Activated gamma-delta T cell (primary cell): ENCODE data around the gene FRYL.
"Not testable (repeated sequence)": the region's sequence is repeated elsewhere in the genome, so short reads cannot be mapped to it uniquely, and the experiment has no call there.

ENCODE experiments used
- DNase-seq: peaks from one replicate; lab custom pipeline; 2025; lab: John Stamatoyannopoulos, UW

Gene FRYL

GRCh38 chr4:48490012-48490679 is 289.9 kb downstream of the FRYL start, which contains the start of gene ZAR1:
ZAR1 (plus strand) TSS chr4:48490252; CDS start chr4:48490292, 40 bp downstream.
- DNase-seq, result peak; percentile 10

DNA sequence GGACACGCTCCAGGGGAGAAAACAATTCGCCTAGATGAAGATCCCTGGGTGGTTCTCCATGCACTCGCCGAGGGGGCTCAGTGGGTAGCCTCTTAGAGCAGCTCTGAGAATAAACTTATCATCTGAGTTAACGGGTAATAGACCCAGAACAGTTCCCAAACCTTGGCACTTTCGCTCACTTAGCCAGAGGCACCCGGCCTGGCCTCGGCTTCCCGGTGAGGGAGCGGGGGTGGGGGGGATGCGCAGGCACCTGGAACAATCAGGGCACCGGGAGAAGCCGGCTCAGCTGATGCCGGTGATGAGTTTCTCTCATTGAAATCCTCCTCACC is 290.4 kb downstream of the FRYL start:
- no peak for DNase-seq

DNA sequence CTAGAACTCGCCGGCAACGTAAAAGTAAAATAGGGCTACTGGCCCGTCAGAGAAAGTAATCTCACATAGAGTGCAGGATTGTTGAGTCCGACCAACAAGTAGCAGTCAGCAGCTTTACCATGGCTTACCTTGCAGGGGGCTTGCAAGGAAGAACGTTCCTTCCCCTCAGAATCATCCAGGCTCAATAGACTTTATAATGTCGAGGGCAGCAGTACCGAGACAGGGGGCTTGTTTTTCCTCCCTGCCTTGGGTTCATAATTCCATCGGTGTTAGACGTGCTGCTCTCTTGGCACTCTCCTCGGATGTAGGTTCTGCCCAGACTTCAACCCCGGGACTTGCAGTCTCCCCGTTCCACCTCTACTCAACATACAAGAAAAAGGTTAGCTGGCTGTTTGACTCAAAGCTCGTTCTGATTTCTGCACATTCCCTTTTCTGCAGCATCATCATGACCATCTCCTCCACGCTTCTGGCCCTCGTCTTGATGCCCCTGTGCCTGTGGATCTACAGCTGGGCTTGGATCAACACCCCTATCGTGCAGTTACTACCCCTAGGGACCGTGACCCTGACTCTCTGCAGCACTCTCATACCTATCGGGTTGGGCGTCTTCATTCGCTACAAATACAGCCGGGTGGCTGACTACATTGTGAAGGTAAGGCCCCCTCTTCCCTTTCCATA is 295.4 kb downstream of the FRYL start:
- DNase-seq, result no peak

GRCh38 chr4:48483777-48484493 is 296.1 kb downstream of the FRYL start:
- peak; percentile 12 for DNase-seq

- DNase-seq, result peak; percentile 14
These were observed 296.9 kb downstream of the FRYL start, which contains the start of gene SLC10A4 for GRCh38 chr4:48483006-48483776. SLC10A4 (plus strand) TSS chr4:48483343; CDS start chr4:48483562, 219 bp downstream.

DNA sequence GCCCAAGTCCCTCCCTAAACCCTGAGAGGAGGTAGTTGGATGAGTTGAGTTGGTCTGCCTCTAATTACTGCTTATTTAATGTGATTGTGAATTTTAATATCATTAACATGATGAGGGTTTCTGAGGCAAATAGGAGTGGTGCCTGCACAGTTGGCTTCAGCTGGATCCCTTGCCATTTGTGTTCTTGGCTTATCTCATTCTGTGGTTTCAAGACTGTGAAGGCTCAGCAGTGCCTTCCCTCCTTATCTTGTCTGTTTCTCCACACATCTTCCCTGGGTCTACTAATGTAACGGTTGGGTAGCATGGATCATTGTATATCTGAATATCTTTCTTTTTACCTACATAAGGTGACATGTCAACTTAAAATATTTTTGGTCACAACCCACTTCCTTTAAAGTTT is 298.5 kb downstream of the FRYL start:
- no peak for DNase-seq

DNA sequence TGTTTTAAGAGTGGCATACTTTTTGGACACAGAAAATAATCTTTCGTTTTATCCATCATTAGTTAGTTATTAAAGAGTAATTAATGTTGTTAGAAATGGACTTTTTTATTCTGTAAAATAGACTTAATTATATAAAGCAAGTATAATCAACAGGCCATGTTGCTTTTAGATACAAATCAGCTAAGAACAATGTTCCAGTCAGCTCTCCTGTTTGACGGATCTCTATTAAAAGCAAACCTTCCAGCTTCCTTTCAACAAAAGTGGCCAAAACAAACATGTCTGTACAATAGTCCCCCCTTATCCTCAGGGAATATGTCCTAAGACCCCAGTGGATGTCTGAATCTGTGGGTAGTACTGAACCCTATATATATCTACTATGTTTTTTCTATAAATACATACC is 301.8 kb downstream of the FRYL start:
- no peak for DNase-seq

GRCh38 chr4:48475770-48476169 is 304.3 kb downstream of the FRYL start:
- no peak for DNase-seq

GRCh38 chr4:48472794-48473193 is 307.3 kb downstream of the FRYL start:
- no peak for DNase-seq

- no peak for DNase-seq
These were observed 309.5 kb downstream of the FRYL start for GRCh38 chr4:48470570-48470969.

DNA sequence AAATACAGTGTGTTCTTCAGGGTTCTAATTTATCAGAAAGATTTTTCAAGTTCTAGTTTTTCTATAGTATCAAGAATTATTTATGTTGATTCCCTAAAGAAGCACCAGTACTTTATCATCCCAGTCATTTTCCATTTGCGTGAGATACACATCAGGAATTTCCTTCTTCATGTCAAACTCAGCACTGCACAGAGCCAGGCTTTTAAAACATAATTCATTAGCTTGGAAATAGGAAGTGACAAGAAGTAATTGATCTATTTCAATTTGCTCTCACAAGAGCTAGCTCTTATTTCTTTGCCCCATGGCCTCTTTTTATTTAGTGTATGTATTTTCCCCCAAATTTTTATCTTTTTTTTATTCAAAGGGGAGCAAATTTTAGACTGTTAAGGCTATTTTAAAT is 309.9 kb downstream of the FRYL start:
- no peak for DNase-seq

- DNase-seq, result no peak
These were observed 312.2 kb downstream of the FRYL start for GRCh38 chr4:48467891-48468290.

GRCh38 chr4:48467442-48467841 is 312.6 kb downstream of the FRYL start:
- no peak for DNase-seq

GRCh38 chr4:48462363-48462762 is 317.7 kb downstream of the FRYL start:
- DNase-seq, result no peak

GRCh38 chr4:48461000-48461399 is 319.1 kb downstream of the FRYL start:
- no peak for DNase-seq

GRCh38 chr4:48454591-48454990 is 325.5 kb downstream of the FRYL start:
- no peak for DNase-seq

DNA sequence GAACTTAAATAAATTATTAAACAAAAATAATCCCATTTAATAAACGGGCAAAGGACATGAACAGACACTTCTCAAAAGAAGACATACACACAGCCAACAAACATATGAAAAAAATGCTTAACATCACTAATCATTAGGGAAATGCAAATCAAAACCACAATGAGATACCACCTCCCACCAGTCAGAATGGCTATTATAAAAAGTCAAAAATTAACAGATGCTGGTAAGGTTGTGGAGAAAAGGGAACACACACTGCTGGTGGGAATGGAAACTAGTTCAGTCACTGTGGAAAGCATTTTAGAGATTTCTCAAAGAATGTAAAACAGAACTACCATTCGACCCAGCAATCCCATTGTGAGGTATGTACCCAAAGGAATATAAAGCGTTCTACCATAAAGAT is 328.4 kb downstream of the FRYL start:
- not testable (repeated sequence) for DNase-seq

DNA sequence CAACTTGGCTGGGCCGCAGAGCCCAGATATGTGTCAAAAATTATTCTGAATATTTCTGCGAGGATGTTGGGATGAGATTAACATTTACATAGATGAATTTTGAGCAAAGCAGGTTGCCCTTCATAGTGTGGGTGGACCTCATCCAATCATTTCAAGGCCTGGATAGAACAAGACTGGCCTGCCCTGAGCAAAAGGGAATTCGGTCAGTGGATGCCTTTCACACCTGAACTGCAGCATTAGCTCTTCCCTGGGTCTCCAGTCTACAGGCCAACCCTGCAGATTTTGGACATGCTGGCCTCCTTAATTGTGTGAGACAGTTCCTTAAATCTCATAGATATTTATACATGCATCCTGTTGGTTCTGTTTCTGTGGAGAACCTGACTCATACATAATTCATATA is 329.3 kb downstream of the FRYL start:
- DNase-seq, result no peak

- no peak for DNase-seq
These were observed 330.9 kb downstream of the FRYL start for GRCh38 chr4:48449151-48449550.
